ENCODE data around the gene GALNT2.

GALNT2 gene

DNA sequence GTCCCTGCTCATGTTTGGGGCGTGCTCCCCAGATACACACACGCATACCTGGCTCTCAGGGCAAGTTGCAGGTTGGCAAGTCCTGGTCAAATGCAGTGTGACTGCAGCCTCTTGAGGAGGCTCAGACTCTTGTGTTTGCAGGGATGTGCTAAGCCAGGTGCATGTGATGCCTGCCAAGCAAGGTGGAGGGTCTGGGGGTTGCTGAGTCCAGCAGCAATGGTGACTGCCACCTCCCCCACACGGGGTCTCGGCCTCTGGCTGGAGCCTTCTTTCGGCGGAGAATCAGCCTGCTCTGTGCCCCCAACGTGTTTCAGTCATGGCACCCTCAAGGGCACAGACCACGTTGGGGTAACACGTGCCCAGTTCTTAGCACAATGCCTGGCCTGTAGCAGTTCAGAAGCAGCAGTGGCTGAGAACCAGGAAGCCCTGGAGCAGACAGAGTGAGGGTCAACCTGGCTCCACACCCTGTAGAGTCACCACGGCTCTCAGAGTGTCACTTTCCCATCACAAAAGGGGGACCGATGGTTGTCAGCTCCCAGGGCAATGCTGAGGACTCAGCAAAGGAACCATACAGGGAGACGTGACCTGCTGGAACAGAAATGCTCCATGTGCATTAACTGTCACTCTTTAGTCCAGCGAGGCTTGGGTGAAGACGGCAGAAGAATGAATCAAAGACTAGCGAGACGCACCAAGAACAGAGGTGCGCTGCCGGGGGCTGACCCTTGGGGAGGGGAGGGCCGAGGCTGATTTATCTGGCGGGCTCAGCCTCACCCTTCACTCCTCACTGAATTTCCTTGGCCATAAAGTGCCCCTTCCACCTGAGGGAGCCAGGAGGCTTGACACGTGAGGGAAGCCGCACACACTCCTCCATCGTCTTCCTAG lies 250.1 kb downstream of the GALNT2 start:
- Histone ChIP-seq H3K36me3 (no peaks in the 10 kb centered on the region), H3K9me3 (no peaks in the 10 kb centered on the region), H3K27me3 (no peaks in the 10 kb centered on the region), H3K4me2 (no peak overlapping the region), H3K4me1 (0 out of 2 replicates have a peak, but pooled peaks cover 5% of the 10 kb centered on the region), H3K9ac (no peak overlapping the region), H3K27ac (no peak overlapping the region), H3K4me3 (no peak overlapping the region), H4K20me1 (no peaks in the 10 kb centered on the region)
- no peak for TF ChIP-seq Cebpa-rat (IDR thresholded peaks at IDR 0.05)

DNA sequence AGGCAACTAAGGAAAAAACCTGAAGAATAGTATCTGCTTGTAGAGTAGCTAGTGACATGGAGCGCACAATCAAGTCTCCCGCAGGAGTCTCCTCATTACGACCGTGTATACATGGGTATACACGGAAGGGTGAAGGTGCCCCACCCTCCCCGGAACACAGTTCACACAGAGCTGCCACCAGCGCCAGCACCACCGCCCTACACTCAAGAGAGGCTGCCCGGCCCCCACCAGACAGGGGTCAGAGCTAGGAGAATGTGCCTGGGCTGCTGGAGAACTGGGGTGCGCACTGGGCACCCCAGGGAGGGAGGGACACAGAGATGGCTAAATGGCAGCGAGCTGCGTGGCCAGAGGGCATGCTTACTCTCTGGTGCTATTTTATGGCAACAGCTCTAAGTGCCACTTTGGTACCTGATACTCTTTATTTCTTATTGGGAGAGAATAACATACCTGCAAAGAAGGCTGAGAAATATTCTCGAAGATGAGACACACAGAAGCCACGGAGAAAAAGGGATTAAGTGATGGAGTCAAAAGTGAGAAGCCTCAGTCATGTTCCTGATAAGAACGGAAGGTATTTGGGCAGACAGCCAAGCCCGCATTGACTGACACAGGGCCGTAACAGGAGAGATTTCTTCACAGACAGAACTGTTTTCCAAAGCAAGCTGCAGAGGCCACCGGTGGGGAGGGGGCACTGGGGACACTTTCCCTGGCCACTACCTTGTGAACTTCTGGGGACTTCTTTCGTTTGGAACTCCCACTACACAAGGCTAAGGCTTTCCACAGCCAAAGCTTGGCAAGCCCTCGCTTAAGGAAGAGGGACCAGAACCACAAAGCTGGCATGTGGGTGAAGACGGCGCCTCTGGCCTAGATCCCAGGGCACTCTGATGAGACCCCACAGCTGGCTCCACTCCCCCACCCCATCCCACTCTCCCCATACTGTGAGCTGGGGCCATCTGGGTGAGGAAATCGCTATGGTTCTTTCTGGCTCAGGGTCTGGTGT lies 251.1 kb downstream of the GALNT2 start:
- no peak for TF ChIP-seq Cebpa-rat (IDR thresholded peaks at IDR 0.05)
- no peaks in the 10 kb centered on the region for H3K27me3 ChIP-seq
- 0 out of 2 replicates have a peak, but pooled peaks cover 5% of the 10 kb centered on the region for H3K4me1 ChIP-seq
- no peak overlapping the region for H3K4me2 ChIP-seq
- no peaks in the 10 kb centered on the region for H3K36me3 ChIP-seq
- no peak overlapping the region for H3K9ac ChIP-seq
- no peaks in the 10 kb centered on the region for H4K20me1 ChIP-seq
- H3K4me3 ChIP-seq = no peak overlapping the region
- H3K9me3 ChIP-seq = no peaks in the 10 kb centered on the region
- no peak overlapping the region for H3K27ac ChIP-seq

DNA sequence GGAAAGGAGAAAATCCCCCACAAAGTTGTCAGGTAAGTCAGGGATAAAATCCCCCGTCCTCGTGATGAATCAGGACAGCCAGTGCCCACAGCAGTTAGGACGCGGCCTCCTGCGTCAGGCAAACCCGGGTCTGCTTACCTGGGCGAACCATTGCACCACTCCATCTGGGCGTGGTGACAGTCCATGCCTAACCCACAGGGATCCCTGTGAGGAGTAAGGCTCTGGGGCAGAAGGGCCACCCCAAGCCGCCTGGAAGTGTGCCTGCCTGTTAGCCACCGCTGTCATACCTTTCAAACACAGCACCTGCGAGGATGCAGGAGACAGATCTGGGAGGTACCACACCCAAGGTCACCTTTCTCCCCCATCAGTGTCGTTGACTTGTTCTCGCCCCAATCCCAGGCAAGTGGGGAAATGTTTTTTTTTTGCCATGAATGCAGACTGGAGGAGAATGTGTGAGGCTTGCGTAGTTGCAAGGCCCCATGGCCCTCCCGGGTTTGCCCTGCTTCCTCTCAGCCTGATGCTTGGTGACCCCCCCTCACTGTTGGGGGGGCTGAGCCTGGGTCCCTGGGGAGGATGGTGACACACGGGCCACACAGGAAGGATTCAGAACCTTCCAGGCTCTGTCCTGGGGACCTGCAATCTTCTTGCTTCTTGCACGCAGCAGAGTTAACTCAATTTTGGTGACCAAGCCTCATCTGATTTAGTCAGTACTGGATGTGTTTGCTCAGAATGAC lies 252.1 kb downstream of the GALNT2 start:
- Histone ChIP-seq H4K20me1 (no peaks in the 10 kb centered on the region), H3K9ac (no peak overlapping the region), H3K27ac (no peak overlapping the region), H3K27me3 (no peaks in the 10 kb centered on the region), H3K4me3 (no peak overlapping the region), H3K9me3 (no peaks in the 10 kb centered on the region), H3K4me1 (0 out of 2 replicates have a peak, but pooled peaks cover 5% of the 10 kb centered on the region), H3K4me2 (no peak overlapping the region), H3K36me3 (no peaks in the 10 kb centered on the region)
- TF ChIP-seq Cebpa-rat (IDR thresholded peaks at IDR 0.05) = no peak

- Histone ChIP-seq H3K9ac (no peak overlapping the region), H3K9me3 (no peaks in the 10 kb centered on the region), H3K27me3 (no peaks in the 10 kb centered on the region), H3K4me1 (0 out of 2 replicates have a peak, but pooled peaks cover 5% of the 10 kb centered on the region), H3K4me2 (no peak overlapping the region), H3K4me3 (no peak overlapping the region), H4K20me1 (no peaks in the 10 kb centered on the region), H3K27ac (no peak overlapping the region), H3K36me3 (no peaks in the 10 kb centered on the region)
- TF ChIP-seq Cebpa-rat (IDR thresholded peaks at IDR 0.05) = no peak
Observed at GRCh38 chr1:230320804-230321203, 253.8 kb downstream of the GALNT2 start.

- H3K4me2 ChIP-seq = no peak overlapping the region
- no peak overlapping the region for H3K27ac ChIP-seq
- H4K20me1 ChIP-seq = no peaks in the 10 kb centered on the region
- H3K36me3 ChIP-seq = no peaks in the 10 kb centered on the region
- H3K9me3 ChIP-seq = no peaks in the 10 kb centered on the region
- no peak overlapping the region for H3K9ac ChIP-seq
- no peak overlapping the region for H3K4me3 ChIP-seq
- TF ChIP-seq Cebpa-rat (IDR thresholded peaks at IDR 0.05) = no peak
- no peaks in the 10 kb centered on the region for H3K27me3 ChIP-seq
- H3K4me1 ChIP-seq = 0 out of 2 replicates have a peak, but pooled peaks cover 5% of the 10 kb centered on the region
Observed at GRCh38 chr1:230321341-230321740, 254.3 kb downstream of the GALNT2 start.

DNA sequence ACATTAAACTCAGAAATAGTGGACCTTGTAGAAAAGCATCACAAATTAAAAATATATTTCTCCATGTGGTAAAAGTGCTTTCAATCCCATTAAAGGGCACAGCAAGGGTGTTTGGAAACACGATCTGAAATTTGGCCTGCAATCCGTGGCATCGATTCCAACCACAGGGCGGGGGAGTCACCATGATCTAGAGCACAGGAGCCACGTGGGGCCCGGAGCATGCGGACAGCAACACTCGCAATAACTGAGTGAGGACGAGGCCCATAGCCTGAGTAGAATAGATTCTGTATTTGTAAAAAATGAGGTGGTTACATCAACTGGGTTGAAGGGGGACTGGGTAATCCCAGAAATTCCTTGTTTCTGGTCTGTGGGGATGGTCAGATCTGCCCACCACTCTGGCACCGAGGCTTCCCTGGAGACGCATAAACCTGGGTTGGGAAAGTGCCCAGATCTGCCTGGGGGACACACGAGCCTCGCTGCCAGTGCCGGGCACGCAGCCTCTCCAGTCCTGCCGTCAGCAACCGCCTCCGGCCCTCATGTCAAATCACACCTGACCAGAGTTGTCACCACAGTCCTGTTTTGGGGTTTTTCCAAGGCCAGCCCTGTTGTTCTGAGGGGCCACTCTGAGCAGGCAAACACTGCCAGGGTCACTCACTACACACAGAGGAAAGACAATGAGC lies 254.8 kb downstream of the GALNT2 start:
- no peaks in the 10 kb centered on the region for H3K9me3 ChIP-seq
- no peaks in the 10 kb centered on the region for H3K27me3 ChIP-seq
- H3K4me3 ChIP-seq = no peak overlapping the region
- no peaks in the 10 kb centered on the region for H4K20me1 ChIP-seq
- 0 out of 2 replicates have a peak, but pooled peaks cover 5% of the 10 kb centered on the region for H3K4me1 ChIP-seq
- H3K27ac ChIP-seq = no peak overlapping the region
- H3K36me3 ChIP-seq = no peaks in the 10 kb centered on the region
- no peak overlapping the region for H3K4me2 ChIP-seq
- no peak overlapping the region for H3K9ac ChIP-seq
- no peak for TF ChIP-seq Cebpa-rat (IDR thresholded peaks at IDR 0.05)

GRCh38 chr1:230322421-230322756 lies 255.4 kb downstream of the GALNT2 start:
- no peaks in the 10 kb centered on the region for H3K36me3 ChIP-seq

GRCh38 chr1:230322967-230323547 lies 256.0 kb downstream of the GALNT2 start:
- no peak for TF ChIP-seq Cebpa-rat (IDR thresholded peaks at IDR 0.05)
- H4K20me1 ChIP-seq = no peaks in the 10 kb centered on the region
- H3K4me1 ChIP-seq = 0 out of 2 replicates have a peak, but pooled peaks cover 5% of the 10 kb centered on the region
- H3K9me3 ChIP-seq = no peaks in the 10 kb centered on the region
- no peak overlapping the region for H3K4me2 ChIP-seq
- H3K27me3 ChIP-seq = no peaks in the 10 kb centered on the region
- H3K27ac ChIP-seq = no peak overlapping the region
- H3K9ac ChIP-seq = no peak overlapping the region
- H3K36me3 ChIP-seq = no peaks in the 10 kb centered on the region
- H3K4me3 ChIP-seq = no peak overlapping the region

More at GRCh38 chr1:230322421-230322756, 255.4 kb downstream of the GALNT2 start:
- no peak overlapping the region for H3K4me2 ChIP-seq
- H3K27me3 ChIP-seq = no peaks in the 10 kb centered on the region
- no peak overlapping the region for H3K9ac ChIP-seq
- H4K20me1 ChIP-seq = no peaks in the 10 kb centered on the region
- no peak for TF ChIP-seq Cebpa-rat (IDR thresholded peaks at IDR 0.05)
- H3K9me3 ChIP-seq = no peaks in the 10 kb centered on the region
- no peak overlapping the region for H3K27ac ChIP-seq
- no peak overlapping the region for H3K4me3 ChIP-seq
- H3K4me1 ChIP-seq = 0 out of 2 replicates have a peak, but pooled peaks cover 5% of the 10 kb centered on the region
